B cell (primary cell): ENCODE data around the gene ZDHHC22. TPM values are rescaled to one million over a fixed set of nuclear protein-coding genes. Genes with fewer than 3 reads are reported as not detected.

Experiments used
- ATAC-seq: fragments of 200-7000 bp; cut with Tn5 transposase; one replicate; pipeline ENCODE4 v1.10.0; 2021; ENCODE audit warnings: low read depth, mild to moderate bottlenecking, moderate number of reproducible peaks, moderate library complexity
- CTCF ChIA-PET: fragments of 350-600 bp; sonication (Branson Sonifier 250); formaldehyde crosslinking; loops from one replicate; lab custom pipeline; 2021; ENCODE audit warnings: antibody characterized with exemption, inconsistent platforms; lab: Charles Lee
- POLR2A ChIA-PET: fragments of 350-600 bp; sonication (Branson Sonifier 250); formaldehyde crosslinking; loops from one replicate; lab custom pipeline; 2021; ENCODE audit warnings: antibody characterized with exemption; lab: Charles Lee
- DNase-seq: peaks from one replicate; pipeline ENCODE4 v3.0.0; 2013
- H2AFZ ChIP-seq: 2 replicates; pipeline ENCODE4 v1.6.1; 2012; ENCODE audit warnings: mild to moderate bottlenecking, low read depth, low read length; ENCODE audit not compliant: insufficient read depth, poor library complexity, severe bottlenecking
- H3K27ac ChIP-seq, 2 donors: 1 replicate in 1 of 2; 2 replicates in 1 of 2; pipeline ENCODE4 v1.5.1; 2012 to 2013; ENCODE audit warnings: low read length in 2 of 2, mild to moderate bottlenecking in 2 of 2, moderate library complexity in 1 of 2
- H3K27me3 ChIP-seq, 4 experiments: fragments of 200-600 bp in 1 of 4; sonication (generic) in 1 of 4; replicated peaks in 1 of 4; 1 replicate in 2 of 4; 2 replicates in 2 of 4; pipeline versions ENCODE4 v1.6.1 to v1.7.0; 2013 to 2016; ENCODE audit warnings: low read length in 3 of 4, mild to moderate bottlenecking in 2 of 4, mixed read lengths in 1 of 4, moderate library complexity in 1 of 4; ENCODE audit not compliant: insufficient read depth in 4 of 4, control insufficient read depth in 3 of 4; ENCODE audit errors: control extremely low read depth in 1 of 4
- H3K36me3 ChIP-seq, 2 experiments: replicated peaks in 1 of 2; 1 replicate in 1 of 2; 2 replicates in 1 of 2; pipeline versions ENCODE4 v1.6.1 to v1.7.1; 2013; ENCODE audit warnings: low read length in 1 of 2; ENCODE audit not compliant: insufficient read depth in 2 of 2, control insufficient read depth in 1 of 2; ENCODE audit errors: control extremely low read depth in 1 of 2, extremely low read depth in 1 of 2
- H3K4me1 ChIP-seq, 2 donors: fragments of 200-600 bp in 1 of 2; sonication (generic) in 1 of 2; 1 replicate in 1 of 2; 2 replicates in 1 of 2; pipeline versions ENCODE4 v1.5.1 to v1.6.1; 2013 to 2017; ENCODE audit warnings: low read length in 2 of 2; ENCODE audit not compliant: control insufficient read depth in 2 of 2, insufficient read depth in 2 of 2
- H3K4me2 ChIP-seq: replicated peaks from 2 replicates; pipeline ENCODE3; 2012; ENCODE audit warnings: mild to moderate bottlenecking, low read depth, low read length; ENCODE audit not compliant: poor library complexity, severe bottlenecking
- H3K4me3 ChIP-seq, 5 experiments: fragments of 200-600 bp in 1 of 5; sonication (generic) in 1 of 5; 1 replicate in 3 of 5; 2 replicates in 2 of 5; pipeline versions ENCODE4 v1.5.1 to v1.7.0; 2011 to 2016; ENCODE audit warnings: low read length in 4 of 5, mild to moderate bottlenecking in 4 of 5, low read depth in 2 of 5, control low read depth in 1 of 5, moderate library complexity in 1 of 5; ENCODE audit not compliant: insufficient read depth in 1 of 5; ENCODE audit errors: control extremely low read depth in 1 of 5, extremely low read depth in 1 of 5
- H3K79me2 ChIP-seq: fragments of 200-600 bp; sonication (generic); one replicate; pipeline ENCODE4 v1.6.0; 2016; ENCODE audit warnings: low read length; ENCODE audit not compliant: control insufficient read depth, insufficient read depth
- H3K9ac ChIP-seq: fragments of 200-600 bp; sonication (generic); 2 replicates; pipeline ENCODE4 v1.6.1; 2017; ENCODE audit warnings: mild to moderate bottlenecking, low read length, moderate library complexity
- H3K9me3 ChIP-seq, 3 donors: one replicate each; pipeline versions ENCODE4 v1.6.1 to v1.7.1; 2013; ENCODE audit warnings: low read length in 2 of 3; ENCODE audit not compliant: control insufficient read depth in 2 of 3, insufficient read depth in 1 of 3; ENCODE audit errors: control extremely low read depth in 1 of 3
- H4K20me1 ChIP-seq: 2 replicates; pipeline ENCODE4 v1.6.0; 2012; ENCODE audit warnings: mild to moderate bottlenecking, low read length; ENCODE audit not compliant: insufficient read depth, control insufficient read depth, poor library complexity, severe bottlenecking
- H3K27ac Mint-ChIP-seq: one replicate; pipeline ENCODE4 v1.8.0; 2021; ENCODE audit warnings: mixed read lengths
- H3K27me3 Mint-ChIP-seq: one replicate; pipeline ENCODE4 v1.8.0; 2021; ENCODE audit warnings: mixed read lengths
- H3K4me1 Mint-ChIP-seq: one replicate; pipeline ENCODE4 v1.8.0; 2021; ENCODE audit warnings: mixed read lengths
- H3K4me3 Mint-ChIP-seq: one replicate; pipeline ENCODE4 v1.8.0; 2021; ENCODE audit warnings: mixed read lengths
- H3K9me3 Mint-ChIP-seq: one replicate; pipeline ENCODE4 v1.8.0; 2022; ENCODE audit warnings: mixed read lengths; ENCODE audit not compliant: insufficient read depth
- EZH2 ChIP-seq: IDR thresholded peaks from 2 replicates; pipeline ENCODE4 v1.6.1; 2012; ENCODE audit warnings: borderline replicate concordance, low read depth, mild to moderate bottlenecking, moderate library complexity, low read length; ENCODE audit not compliant: insufficient read depth, poor library complexity, severe bottlenecking
- WGBS: methylation state at CpG from one replicate; pipeline ENCODE4 v1.1.5; 2013; ENCODE audit warnings: missing lambda C conversion rate; ENCODE audit not compliant: insufficient coverage; 5-methylcytosine and 5-hydroxymethylcytosine counted together
- intact Hi-C: fragments of 100-400 bp; cut with micrococcal nuclease; formaldehyde crosslinking; loops from one replicate; pipeline ENCODE4 v1.10.0; 2022
- polyA minus RNA-seq: library from RNA; depleted of rRNA, polyadenylated mRNA; stranded (reverse); fragments of >200 nt; gene quantifications from 2 replicates; pipeline ENCODE4 v1.2.3, GENCODE V29; 2012
- polyA plus RNA-seq: library from polyadenylated mRNA; depleted of rRNA; stranded (reverse); fragments of >200 nt; gene quantifications from 2 replicates; pipeline ENCODE4 v1.2.3, GENCODE V29; 2012
- total RNA-seq, 2 donors: library from RNA; stranded (reverse); fragments of 120-200 nt in 1 of 2; gene quantifications; 1 replicate in 1 of 2; 2 replicates in 1 of 2; pipeline versions ENCODE4 v1.2.3 to v1.2.4, GENCODE V29; 2013 to 2022
- TF ChIP-seq, protein P1 (sequence below): fragments of 200-600 bp; IDR thresholded peaks from one replicate; pipeline ENCODE4 v1.8.0; 2022; ENCODE audit warnings: antibody characterized with exemption, mild to moderate bottlenecking

The ZDHHC22 gene
- 0.12 TPM in 1 of 2 replicates, not detected in the other for total RNA-seq
- total RNA-seq (2013) = not detected
- polyA plus RNA-seq = not detected in 2 replicates
- not detected in 2 replicates for polyA minus RNA-seq

DNA sequence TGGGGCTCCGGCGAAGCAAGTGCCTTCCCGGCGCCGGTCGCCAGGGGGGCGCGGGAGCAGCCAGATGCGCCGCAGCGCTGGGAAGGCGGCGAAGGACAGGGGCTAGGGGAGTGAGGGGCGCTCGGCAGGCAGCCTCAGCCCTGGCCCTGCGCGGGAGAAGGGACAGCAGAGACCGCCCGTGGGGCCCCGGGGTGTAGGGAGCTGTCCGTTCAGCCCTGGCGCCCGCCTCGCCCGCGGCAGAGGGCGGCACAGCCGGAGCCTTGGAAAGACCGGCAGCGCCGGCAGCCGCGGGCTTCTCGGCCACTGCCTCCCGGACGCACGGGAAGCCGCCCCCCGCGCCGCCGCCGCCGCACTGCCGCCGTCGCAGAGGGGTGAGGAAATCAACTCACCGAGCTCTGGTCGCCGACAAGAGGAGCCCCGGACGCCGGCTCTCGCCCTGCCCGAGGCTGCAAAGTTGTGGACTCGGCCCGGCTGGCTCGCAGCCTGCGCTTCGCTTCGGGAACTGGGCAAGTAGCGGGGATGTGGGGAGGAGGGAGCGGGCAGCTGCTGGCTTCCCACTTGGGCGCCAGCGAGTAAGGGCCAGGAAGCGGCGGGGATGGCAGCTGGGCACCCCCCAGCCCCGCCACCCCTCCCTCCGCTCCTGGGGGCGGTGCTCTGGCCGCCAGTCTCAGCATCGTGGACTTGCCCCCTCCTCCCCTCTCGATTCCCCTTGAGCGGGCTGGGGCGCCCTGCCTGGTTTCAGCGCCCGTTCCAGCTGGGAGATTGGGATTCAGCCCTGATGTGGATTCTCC lies at the start of gene ZDHHC22:
TSS of gene ZDHHC22 (minus strand) at position 578 of the 791 bp plus-strand sequence. CDS start 2,053 bp downstream, outside the sequence.
- peak within 1 kb of the TSS; percentile 67 for H3K4me2 ChIP-seq
- peak within 1 kb of the TSS; percentile 85 for H3K4me3 Mint-ChIP-seq
- no peak within 1 kb of the TSS for H3K27ac Mint-ChIP-seq

More for the DNA sequence above, at the start of gene ZDHHC22:
- Histone ChIP-seq H3K4me1 (peaks cover 34 to 40% of the 10 kb centered on the region in 2 donors), H2AFZ (peak within 1 kb of the TSS; percentile 35), H3K79me2 (no peaks in the 10 kb centered on the region), H3K27me3 (peaks cover 0 to 76% (median 52%) of the 10 kb centered on the region in 4 experiments), H4K20me1 (no peaks in the 10 kb centered on the region), H3K9me3 (peaks cover 0 to 19% (median 0%) of the 10 kb centered on the region in 3 donors), H3K27ac (no peak within 1 kb of the TSS), H3K4me3 (peak within 1 kb of the TSS in 3 of 5 experiments; percentile 21 to 41 (median 33)), H3K36me3 (no peaks in the 10 kb centered on the region), H3K9ac (peak within 1 kb of the TSS; percentile 21)
- Mint-ChIP-seq H3K27me3 (peaks cover 81% of the 10 kb centered on the region), H3K9me3 (no peaks in the 10 kb centered on the region), H3K4me1 (peaks cover 26% of the 10 kb centered on the region)
- CTCF ChIA-PET = interaction anchor here (1.0 to 4.9 kb wide), 5 partner anchors 9 to 174 kb away, joined by 3 to 23 read pairs (median 7); no protein-coding TSS in a partner anchor
- ATAC-seq = peak; percentile 53
- intact Hi-C loops = no loop called here
- WGBS = 1% methylated on average over 75 of the region's 77 CpGs
- TF ChIP-seq, protein P1, sequence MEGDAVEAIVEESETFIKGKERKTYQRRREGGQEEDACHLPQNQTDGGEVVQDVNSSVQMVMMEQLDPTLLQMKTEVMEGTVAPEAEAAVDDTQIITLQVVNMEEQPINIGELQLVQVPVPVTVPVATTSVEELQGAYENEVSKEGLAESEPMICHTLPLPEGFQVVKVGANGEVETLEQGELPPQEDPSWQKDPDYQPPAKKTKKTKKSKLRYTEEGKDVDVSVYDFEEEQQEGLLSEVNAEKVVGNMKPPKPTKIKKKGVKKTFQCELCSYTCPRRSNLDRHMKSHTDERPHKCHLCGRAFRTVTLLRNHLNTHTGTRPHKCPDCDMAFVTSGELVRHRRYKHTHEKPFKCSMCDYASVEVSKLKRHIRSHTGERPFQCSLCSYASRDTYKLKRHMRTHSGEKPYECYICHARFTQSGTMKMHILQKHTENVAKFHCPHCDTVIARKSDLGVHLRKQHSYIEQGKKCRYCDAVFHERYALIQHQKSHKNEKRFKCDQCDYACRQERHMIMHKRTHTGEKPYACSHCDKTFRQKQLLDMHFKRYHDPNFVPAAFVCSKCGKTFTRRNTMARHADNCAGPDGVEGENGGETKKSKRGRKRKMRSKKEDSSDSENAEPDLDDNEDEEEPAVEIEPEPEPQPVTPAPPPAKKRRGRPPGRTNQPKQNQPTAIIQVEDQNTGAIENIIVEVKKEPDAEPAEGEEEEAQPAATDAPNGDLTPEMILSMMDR = peak; percentile 56
- no peak for TF ChIP-seq EZH2
- peak; percentile 55 for DNase-seq
- POLR2A ChIA-PET = no interaction called here
